NCI-H1930 (cell line): ENCODE results near the gene ANTKMT.
A peak's percentile ranks its signal among the peaks of the same experiment; 100 is the strongest.

Experiments
- DNase-seq, 2 experiments: peaks; one replicate each; lab custom pipeline; 2025; lab: John Stamatoyannopoulos, UW

The ANTKMT gene, protein sequence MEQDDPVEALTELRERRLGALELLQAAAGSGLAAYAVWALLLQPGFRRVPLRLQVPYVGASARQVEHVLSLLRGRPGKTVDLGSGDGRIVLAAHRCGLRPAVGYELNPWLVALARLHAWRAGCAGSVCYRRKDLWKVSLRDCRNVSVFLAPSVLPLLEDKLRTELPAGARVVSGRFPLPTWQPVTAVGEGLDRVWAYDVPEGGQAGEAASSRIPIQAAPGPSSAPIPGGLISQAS

DNA sequence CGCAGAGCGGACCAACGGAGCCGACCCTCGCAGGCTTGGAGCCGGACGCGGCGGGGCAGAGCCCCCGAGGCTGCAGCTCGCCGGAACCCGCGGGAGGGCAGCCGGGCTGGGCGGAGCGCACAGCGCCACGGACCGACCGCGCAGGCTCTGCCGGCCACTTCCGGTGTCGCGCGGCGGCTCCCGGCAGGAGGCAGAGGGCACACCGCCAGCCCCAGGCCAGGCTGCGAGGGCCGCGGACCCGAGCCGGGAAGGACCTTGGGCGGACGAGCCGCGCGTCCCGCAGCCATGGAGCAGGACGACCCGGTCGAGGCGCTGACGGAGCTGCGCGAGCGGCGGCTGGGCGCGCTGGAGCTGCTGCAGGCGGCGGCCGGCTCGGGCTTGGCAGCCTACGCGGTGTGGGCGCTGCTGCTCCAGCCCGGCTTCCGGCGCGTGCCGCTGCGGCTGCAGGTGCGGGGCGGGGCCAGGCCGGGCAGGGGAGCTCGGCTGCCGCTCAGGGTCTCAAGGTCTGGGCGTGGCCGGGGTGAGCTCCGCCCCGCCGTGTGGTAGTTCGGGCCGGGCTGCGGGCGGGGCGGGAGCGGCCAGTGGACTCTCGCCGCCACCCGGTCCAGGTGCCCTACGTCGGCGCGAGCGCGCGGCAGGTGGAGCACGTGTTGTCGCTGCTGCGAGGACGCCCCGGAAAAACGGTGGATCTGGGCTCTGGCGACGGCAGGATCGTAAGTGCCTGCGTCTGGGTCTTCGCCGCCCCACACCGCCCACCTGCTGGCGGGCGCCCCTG, at the start of gene ANTKMT:
TSS of gene ANTKMT (plus strand) at position 157 of the 775 bp plus-strand sequence. CDS start at position 286, 129 bp downstream.
- DNase-seq, result peak; percentile 88 to 94

DNA sequence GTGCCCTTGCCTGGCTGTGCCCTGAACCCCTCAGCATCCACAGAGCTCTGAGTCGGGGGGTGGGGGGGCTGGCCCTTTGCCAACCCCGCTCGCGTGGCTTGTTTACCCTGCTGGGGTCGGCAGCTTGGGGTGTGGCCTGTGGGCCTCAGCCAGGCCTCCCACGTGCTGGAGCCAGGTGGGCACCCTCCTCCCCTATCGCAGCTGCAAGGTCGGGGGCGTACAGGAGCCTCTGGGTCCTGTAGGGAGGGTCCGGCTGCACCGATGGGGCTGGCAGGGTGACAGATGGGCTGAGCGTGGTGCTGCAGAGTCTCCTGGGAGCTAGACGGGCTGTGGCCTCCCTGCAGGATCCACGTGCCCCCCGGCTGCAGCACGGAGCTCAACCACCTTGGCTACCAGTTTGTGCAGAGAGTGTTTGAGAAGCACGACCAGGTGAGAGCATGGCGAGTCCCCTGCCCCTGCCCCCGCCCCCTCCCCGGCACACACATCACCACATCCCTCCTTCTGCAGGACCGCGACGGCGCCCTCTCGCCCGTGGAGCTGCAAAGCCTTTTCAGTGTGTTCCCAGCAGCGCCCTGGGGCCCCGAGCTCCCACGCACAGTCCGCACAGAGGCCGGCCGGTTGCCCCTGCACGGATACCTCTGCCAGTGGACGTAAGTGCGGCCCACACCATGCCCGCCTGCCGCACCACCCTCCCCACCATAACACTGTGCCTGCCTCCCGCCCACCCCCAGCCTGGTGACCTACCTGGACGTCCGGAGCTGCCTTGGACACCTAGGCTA, 49.4 kb upstream of the ANTKMT start:
- DNase-seq, result no peak

- no peak for DNase-seq
Observed at GRCh38 chr16:672371-672770, 48.6 kb upstream of the ANTKMT start.

GRCh38 chr16:672851-673250, 48.1 kb upstream of the ANTKMT start:
- DNase-seq, result no peak

DNA sequence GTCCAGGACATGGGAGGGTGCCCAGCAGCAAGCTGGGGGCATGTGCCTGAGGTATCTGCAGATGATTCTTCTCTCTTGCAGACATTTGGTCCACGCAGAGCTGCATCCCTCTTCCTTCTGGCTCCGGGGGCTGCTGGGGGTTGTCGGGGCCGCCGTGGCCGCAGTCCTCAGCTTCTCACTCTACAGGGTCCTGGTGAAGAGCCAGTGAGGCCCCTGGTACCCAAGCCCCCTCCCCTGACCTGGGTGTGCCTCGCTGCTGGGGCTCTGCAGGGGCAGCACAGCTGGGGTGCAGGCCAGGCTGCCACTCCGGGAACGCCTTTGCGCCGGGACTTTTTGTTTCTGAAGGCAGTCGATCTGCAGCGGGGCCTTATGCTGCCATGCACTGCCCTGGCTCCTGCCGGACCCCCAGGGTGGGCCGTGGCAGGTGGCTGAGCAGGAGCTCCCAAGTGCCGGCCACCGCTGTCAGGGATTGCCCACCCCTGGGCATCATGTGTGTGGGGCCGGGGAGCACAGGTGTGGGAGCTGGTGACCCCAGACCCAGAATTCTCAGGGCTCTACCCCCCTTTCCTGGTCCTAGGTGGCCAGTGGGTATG, 47.5 kb upstream of the ANTKMT start:
- DNase-seq, result no peak

DNA sequence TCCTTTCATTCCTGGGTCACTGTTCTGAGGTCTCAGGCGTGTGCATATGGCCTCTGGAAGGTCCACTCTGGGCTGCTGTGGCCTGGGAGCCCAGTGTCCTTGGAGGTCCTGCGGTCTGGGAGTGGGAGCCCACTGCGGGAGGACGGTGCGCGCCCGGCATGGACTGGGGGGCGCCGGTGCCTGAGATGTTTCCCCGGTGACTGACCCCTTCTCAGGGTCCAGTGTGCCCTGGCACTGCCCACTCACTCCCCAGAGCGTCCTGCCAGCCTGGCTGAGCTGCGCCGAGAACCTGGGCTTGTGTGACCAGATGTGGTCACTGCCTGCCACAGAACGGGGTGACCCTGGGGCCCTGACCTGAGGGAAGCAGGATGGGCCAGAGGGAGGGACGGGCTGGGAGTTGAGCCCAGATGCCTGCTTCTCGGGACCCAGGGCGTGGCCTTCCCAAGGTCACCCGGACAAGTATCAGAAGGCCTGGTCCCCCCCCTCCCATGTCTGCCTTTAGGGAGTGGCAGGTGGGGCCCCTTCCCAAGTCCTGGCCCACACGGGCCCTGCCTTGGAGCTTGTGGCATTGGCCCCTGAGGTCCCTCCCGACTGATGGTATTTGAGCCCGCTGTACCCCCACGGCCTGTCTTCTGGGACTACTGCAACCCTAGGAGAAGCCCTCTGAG, 46.6 kb upstream of the ANTKMT start:
- DNase-seq, result no peak

DNA sequence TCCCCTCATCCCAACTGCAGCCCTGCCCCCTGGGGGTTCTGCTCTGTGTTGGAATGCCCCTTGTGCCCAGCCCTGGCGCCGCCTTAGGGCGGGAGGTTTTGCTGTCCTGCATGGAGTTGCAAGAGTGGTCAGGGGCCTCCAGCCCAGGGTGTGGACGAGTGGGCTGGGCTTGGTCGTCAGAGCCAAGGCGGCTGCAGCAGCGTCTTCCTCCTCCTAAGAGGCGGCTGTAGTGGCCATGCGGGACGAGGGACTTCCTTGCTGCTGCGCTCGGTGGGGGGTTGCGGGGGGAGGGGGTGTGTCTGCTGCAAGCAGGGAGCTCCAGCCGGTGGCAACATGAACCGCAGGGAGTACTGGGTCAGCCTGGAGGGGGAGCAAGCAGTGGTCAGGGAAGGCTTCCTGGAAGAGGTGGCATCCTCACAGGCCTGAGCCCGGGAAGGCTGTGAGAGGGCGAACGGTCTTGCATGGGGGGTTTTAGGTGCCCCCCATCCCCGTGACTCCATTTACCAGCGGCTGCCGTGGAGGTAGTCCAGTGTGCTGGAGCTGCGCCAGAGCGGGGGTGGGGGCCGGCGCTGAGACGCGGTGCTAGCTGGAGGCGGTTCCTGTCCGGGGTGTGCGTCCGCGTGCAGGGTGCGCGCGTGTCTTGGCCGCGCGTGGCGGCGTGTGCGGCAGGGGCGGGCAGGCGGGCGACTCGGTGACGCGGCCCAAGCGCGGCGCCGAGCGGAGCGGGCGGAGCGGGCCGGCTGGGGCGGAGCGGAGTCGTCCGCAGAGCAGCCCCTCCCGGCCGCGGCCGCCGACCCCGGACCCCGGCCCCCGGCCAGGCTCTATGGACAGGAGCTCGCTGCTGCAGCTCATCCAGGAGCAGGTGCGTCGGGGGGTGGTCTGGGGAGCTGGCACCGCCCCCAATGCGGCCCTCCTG, 45.7 kb upstream of the ANTKMT start, which contains the start of gene RHBDL1:
TSS of gene RHBDL1 (plus strand) at position 704 of the 916 bp plus-strand sequence. CDS start at position 824, 120 bp downstream.
- DNase-seq, result no peak

DNA sequence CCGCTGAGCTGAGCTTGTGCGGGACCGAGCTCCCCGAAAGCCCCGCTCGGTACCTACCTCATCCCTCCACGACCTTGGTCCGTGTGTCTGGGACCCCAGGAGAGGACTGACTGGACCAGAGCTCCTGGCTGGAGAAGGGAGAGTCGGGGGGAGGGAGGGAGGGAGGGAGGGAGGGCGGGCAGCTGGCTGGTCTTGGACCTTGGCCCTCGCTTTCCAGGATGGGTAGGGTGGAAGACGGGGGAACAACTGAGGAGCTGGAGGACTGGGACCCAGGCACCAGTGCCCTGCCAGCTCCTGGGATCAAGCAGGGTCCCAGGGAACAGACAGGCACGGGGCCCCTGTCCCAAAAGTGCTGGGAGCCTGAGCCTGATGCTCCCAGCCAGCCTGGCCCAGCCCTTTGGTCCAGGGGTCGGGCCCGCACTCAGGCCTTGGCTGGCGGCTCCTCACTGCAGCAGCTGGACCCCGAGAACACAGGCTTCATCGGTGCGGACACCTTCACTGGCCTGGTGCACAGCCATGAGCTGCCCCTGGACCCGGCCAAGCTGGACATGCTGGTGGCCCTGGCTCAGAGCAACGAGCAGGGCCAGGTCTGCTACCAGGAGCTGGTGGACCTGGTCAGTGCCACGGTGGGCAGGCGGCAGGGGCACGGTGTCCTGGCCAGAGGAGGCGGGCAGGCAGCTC, 44.9 kb upstream of the ANTKMT start:
- DNase-seq, result no peak

GRCh38 chr16:676565-676902, 44.4 kb upstream of the ANTKMT start:
- DNase-seq, result no peak

DNA sequence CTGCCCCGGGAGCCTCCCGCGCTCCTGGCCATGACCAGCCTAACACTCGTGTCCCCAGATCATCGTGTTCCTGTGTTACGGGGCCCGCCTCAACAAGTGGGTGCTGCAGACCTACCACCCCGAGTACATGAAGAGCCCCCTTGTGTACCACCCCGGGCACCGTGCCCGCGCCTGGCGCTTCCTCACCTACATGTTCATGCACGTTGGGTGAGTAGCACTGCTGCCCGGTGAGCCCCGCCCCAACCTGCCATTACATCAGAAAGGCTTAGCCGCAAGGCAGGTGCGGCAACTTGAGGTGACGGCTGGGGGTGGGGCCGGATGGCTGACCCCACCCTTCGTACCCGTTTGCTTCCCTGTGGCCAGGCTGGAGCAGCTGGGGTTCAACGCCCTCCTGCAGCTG, 44.0 kb upstream of the ANTKMT start:
- DNase-seq, result no peak

- no peak for DNase-seq
Observed at GRCh38 chr16:677316-678190, 43.4 kb upstream of the ANTKMT start.

DNA sequence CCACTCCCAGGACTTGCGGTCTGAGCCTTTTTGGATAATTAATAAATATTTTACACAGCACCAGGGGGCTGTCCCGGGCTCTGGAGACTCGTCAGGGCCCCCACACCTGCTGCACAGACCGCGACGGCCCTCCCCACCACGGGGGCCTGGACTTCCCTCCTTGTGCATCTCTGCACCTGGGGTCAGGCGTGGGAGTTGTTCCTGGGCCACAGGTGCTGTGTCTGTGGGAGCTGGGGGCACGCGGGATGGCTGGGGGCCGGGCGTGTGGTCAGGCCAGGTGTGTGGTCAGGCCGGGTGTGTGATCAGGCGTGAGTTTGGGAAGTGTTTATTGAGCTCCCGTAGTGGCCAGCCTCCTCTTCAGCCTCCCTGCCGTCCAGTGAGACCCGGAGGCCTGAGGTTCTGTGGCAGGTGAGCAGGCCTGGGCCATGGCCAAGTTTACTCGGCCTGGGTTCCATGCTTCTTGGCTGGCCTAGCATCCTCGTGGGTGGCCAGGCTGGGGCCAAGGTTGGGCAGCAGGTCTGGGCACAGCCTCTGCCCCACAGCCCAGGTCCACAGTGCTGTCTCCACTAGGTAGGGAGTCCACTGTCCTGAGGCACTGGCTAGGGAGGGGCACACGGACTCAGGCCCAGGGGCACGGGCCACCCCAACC, 42.6 kb upstream of the ANTKMT start:
- DNase-seq, result no peak

DNA sequence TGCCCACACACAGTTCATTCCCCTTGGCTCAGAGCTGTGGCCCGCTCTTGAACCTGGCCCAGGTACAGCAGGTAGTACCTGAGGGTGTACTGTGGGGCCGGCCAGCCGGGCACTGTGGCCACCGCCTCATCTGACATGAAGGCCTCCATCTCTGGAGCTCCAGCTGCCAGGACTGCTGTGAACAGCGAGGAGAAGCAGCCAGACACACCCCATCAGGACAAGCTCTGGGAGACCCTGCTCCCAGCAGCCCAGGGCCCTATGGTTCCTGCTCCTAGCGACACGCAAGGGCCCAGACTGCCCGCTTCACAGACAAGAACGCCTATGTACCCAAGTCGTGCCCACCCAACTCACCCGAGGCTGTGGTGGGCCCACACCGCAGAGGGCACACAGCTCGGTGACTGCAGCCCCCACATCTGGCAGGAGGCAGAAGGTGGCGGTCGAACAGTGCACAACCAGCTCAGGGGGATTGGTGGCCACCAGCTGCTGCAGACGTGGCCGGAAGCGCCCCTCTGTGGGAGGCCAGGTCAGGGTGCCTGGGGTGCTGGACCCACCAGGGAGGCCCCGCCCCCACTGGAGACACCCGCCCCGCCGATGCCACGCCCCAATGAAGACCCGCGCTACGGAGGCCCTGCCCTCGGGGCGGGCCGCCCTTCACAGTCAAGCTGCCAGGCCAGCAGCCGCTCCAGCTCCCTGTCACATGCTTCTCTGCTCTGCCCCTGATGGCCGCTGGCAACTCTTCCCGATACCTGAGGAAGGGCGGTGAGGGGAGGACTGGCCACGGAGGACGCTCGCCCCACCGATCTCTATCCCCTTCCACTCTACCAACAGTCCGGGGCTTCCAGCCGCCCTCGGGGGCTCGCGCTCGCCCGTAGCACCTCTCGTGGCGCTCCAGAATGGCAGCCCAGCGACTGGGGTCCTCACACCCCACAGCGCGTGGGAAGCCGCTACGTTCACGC, 41.8 kb upstream of the ANTKMT start:
- peak; percentile 72 to 82 for DNase-seq

GRCh38 chr16:679814-680624, 40.9 kb upstream of the ANTKMT start, which contains the start of gene STUB1:
TSS of gene STUB1 (plus strand) at chr16:680410. CDS start at chr16:680526, 116 bp downstream.
- peak; percentile 88 to 89 for DNase-seq

- no peak for DNase-seq
Observed at GRCh38 chr16:680625-680945, 40.4 kb upstream of the ANTKMT start.

DNA sequence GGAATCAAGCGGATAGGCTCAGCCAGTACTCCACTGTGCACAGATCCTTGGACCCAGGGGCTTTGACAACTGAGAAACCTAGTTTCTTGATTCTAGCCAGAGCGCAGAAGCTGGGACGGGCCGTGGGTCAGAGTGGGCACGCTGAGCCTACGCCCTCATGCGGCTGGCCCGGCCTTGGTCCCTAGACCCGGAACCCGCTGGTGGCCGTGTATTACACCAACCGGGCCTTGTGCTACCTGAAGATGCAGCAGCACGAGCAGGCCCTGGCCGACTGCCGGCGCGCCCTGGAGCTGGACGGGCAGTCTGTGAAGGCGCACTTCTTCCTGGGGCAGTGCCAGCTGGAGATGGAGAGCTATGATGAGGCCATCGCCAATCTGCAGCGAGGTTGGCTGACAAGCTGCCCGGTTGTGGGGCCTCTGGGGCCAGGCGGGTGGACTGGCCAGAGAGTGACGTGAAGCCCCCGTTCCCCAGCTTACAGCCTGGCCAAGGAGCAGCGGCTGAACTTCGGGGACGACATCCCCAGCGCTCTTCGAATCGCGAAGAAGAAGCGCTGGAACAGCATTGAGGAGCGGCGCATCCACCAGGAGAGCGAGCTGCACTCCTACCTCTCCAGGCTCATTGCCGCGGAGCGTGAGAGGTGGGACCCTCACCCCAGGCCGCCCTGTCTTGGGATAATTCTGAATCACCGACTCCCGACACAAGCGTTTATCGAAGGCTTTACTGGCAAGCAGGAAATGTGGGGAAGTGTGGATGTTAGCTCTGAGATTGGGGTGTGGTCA, 39.8 kb upstream of the ANTKMT start:
- DNase-seq, result peak in 1 of 2 experiments; percentile 39
